GM12874 (cell line): ENCODE measurements around the gene MINK1.

Experiments
- CTCF ChIP-seq: IDR thresholded peaks from 2 replicates; pipeline ENCODE4 v1.5.1; 2011; ENCODE audit warnings: low read depth, mild to moderate bottlenecking, control low read depth, low read length, moderate library complexity; ENCODE audit not compliant: insufficient read depth

Gene MINK1

GRCh38 chr17:4842376-4842775, 9.2 kb downstream of the MINK1 start:
- TF ChIP-seq CTCF = no peak

- TF ChIP-seq CTCF = no peak
Observed at GRCh38 chr17:4843321-4844000, 10.3 kb downstream of the MINK1 start.

- no peak for TF ChIP-seq CTCF
Observed at GRCh38 chr17:4845118-4845517, 12.0 kb downstream of the MINK1 start.

- no peak for TF ChIP-seq CTCF
Observed at GRCh38 chr17:4846635-4847390, 13.7 kb downstream of the MINK1 start.

- TF ChIP-seq CTCF = no peak
Observed at GRCh38 chr17:4849011-4849536, 15.9 kb downstream of the MINK1 start.

- TF ChIP-seq CTCF = no peak
Observed at GRCh38 chr17:4850246-4850645, 17.1 kb downstream of the MINK1 start.

GRCh38 chr17:4851084-4851483, 17.9 kb downstream of the MINK1 start:
- TF ChIP-seq CTCF = no peak
